Measurements from ENCODE around the gene SLAIN1.

DNA sequence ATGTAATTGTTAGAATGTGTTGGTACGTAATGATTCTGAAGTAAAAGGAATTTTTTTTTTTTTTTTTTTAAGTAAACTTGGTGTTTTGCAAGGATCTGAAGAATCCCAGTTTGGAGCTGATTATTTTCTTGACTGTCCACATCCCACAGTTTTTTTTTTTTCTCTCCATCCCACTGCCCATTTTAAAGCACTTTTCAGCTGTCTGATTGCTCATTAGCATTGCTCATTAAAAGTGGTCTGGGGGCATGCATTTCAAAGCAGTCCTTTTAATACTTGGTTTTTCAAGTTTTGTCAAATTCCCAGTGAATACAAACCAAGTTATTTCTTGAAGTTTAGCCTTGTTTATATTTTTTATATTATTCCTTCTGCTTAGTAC, 44.1 kb downstream of the SLAIN1 start:
- TF ChIP-seq, protein P1, sequence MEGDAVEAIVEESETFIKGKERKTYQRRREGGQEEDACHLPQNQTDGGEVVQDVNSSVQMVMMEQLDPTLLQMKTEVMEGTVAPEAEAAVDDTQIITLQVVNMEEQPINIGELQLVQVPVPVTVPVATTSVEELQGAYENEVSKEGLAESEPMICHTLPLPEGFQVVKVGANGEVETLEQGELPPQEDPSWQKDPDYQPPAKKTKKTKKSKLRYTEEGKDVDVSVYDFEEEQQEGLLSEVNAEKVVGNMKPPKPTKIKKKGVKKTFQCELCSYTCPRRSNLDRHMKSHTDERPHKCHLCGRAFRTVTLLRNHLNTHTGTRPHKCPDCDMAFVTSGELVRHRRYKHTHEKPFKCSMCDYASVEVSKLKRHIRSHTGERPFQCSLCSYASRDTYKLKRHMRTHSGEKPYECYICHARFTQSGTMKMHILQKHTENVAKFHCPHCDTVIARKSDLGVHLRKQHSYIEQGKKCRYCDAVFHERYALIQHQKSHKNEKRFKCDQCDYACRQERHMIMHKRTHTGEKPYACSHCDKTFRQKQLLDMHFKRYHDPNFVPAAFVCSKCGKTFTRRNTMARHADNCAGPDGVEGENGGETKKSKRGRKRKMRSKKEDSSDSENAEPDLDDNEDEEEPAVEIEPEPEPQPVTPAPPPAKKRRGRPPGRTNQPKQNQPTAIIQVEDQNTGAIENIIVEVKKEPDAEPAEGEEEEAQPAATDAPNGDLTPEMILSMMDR (IDR thresholded peaks at IDR 0.05) = no peak
- no peak for TF ChIP-seq POLR2AphosphoS5 (IDR thresholded peaks at IDR 0.05)
- no peak for TF ChIP-seq POLR2A (IDR thresholded peaks at IDR 0.05)
